OCI-LY3 (cell line): Measurements from ENCODE around the gene LILRA1.
"Not testable (repeated sequence)": the region's sequence is repeated elsewhere in the genome, so short reads cannot be mapped to it uniquely, and the experiment has no call there.

Experiments used
- H2AFZ ChIP-seq: fragments of 200-600, 300-600 bp; shearing (Covaris generic); 2 replicates; pipeline ENCODE4 v1.6.0; 2014; ENCODE audit warnings: antibody characterized with exemption, low read depth, low read length
- H3K27ac ChIP-seq: fragments of 200-600, 300-600 bp; sonication (generic); 2 replicates; pipeline ENCODE4 v1.5.1; 2014; ENCODE audit warnings: mild to moderate bottlenecking, low read length, moderate library complexity, mixed read lengths
- H3K27me3 ChIP-seq: fragments of 200-600, 300-600 bp; sonication (generic); 2 replicates; pipeline ENCODE4 v1.6.1; 2014; ENCODE audit warnings: low read depth, low read length, mixed read lengths
- H3K36me3 ChIP-seq: fragments of 200-600, 300-600 bp; sonication (generic); replicated peaks from 2 replicates; pipeline ENCODE3; 2014; ENCODE audit warnings: low read depth, low read length, mixed read lengths
- H3K4me1 ChIP-seq: fragments of 300-600, 200-600 bp; sonication (generic); 2 replicates; pipeline ENCODE4 v1.6.1; 2014; ENCODE audit warnings: low read length, mixed read lengths
- H3K4me2 ChIP-seq: fragments of 200-600, 300-600 bp; sonication (generic); 2 replicates; pipeline ENCODE4 v1.6.1; 2014; ENCODE audit warnings: low read length, mixed read lengths
- H3K4me3 ChIP-seq: fragments of 300-600, 200-600 bp; sonication (generic); 2 replicates; pipeline ENCODE4 v1.5.1; 2014; ENCODE audit warnings: antibody characterized with exemption, mild to moderate bottlenecking, low read length, moderate library complexity
- H3K79me2 ChIP-seq: fragments of 300-600, 200-600 bp; shearing (Covaris generic); 2 replicates; pipeline ENCODE4 v1.6.1; 2014; ENCODE audit warnings: mild to moderate bottlenecking, low read length, mixed read lengths
- H3K9ac ChIP-seq: fragments of 300-600, 200-600 bp; shearing (Covaris generic); 2 replicates; pipeline ENCODE4 v1.6.0; 2014; ENCODE audit warnings: mild to moderate bottlenecking, low read length, moderate library complexity
- H3K9me3 ChIP-seq: fragments of 200-600, 300-600 bp; shearing (Covaris generic); 2 replicates; pipeline ENCODE4 v1.6.1; 2014; ENCODE audit warnings: low read length, mixed read lengths; ENCODE audit not compliant: insufficient read depth
- H4K20me1 ChIP-seq: fragments of 200-600, 300-600 bp; sonication (generic); 2 replicates; pipeline ENCODE4 v1.6.1; 2016; ENCODE audit warnings: low read length, mixed read lengths; ENCODE audit not compliant: insufficient read depth
- CTCF ChIP-seq: fragments of 200-600, 300-600 bp; sonication (generic); IDR thresholded peaks from 2 replicates; pipeline ENCODE4 v1.5.1; 2014; ENCODE audit warnings: antibody characterized with exemption, low read length, low read depth
- EZH2phosphoT487 ChIP-seq: fragments of 200-600 bp; shearing (Covaris generic); IDR thresholded peaks from 2 replicates; pipeline ENCODE4 v1.6.1; 2018; ENCODE audit warnings: antibody characterized with exemption, mixed run types, low read depth

The LILRA1 gene

GRCh38 chr19:54570316-54570715 lies 23.1 kb upstream of the LILRA1 start:
- H3K27me3 ChIP-seq = peaks cover 75% of the 10 kb centered on the region
- no peaks in the 10 kb centered on the region for H3K9me3 ChIP-seq
- TF ChIP-seq CTCF (no peak), EZH2phosphoT487 (no peak)

DNA sequence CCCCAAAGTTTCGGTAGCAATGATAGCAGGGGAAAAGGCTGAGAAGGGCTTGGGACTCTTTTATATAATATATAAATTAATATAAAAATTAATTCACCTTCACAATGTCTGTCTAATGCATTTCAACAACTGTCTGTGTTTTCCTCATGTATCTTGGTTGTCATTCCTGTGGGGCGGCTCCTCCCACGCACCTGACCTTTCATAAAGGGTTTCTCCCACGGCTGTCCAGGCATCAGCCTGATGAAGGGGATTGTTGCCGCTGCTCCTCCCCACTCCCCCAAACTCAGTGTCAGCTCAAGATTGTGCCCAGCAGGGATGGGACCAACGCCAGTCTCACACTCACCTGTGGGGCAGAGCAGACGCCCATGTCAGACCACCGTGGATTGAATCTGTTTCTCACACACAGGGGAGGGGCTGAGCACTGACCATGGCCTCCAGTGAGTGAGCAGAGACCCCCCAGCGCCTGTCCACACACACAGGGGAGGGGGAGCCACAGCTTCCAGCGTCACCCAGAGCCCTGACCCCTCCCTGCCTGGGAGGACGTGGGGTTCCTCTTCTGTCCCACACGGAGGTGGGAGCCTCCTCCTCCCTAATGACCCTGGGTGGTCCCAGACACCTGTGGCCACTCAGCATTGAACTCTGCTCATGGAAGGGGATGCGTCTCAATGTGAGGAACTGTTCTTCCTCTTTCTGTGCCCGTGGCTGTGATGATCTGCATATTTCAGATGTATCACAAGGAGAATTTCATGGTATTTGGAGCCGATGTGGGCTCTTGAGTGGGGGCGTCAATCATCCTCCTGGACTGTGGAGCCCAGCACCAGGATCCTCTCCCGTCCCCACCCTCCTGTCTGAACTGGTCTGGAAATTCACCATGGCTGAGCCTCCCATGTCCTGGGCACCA lies 21.5 kb upstream of the LILRA1 start:
- H3K9me3 ChIP-seq, H3K36me3 ChIP-seq: not testable (repeated sequence)
- peak overlapping the region; percentile 2; the same call in 1 of the 2 replicates for H3K4me3 ChIP-seq

More at GRCh38 chr19:54570316-54570715, 23.1 kb upstream of the LILRA1 start:
- H3K27ac ChIP-seq = no peak overlapping the region
- no peaks in the 10 kb centered on the region for H3K79me2 ChIP-seq
- H4K20me1 ChIP-seq = no peaks in the 10 kb centered on the region
- H3K36me3 ChIP-seq = no peaks in the 10 kb centered on the region
- H3K4me3 ChIP-seq = no peak overlapping the region
- H3K4me2 ChIP-seq = no peak overlapping the region
- H3K9ac ChIP-seq = no peak overlapping the region
- H2AFZ ChIP-seq = no peak overlapping the region
- peaks cover 20% of the 10 kb centered on the region for H3K4me1 ChIP-seq

GRCh38 chr19:54572696-54573311 lies 20.6 kb upstream of the LILRA1 start:
- peaks cover 61% of the 10 kb centered on the region for H3K27me3 ChIP-seq
- no peaks in the 10 kb centered on the region for H3K79me2 ChIP-seq
- TF ChIP-seq EZH2phosphoT487 = no peak
- TF ChIP-seq CTCF = no peak
- H3K27ac ChIP-seq = no peak overlapping the region
- peak overlapping the region; percentile 44 for H3K4me2 ChIP-seq
- H3K4me1 ChIP-seq = peaks cover 20% of the 10 kb centered on the region
- H4K20me1 ChIP-seq = no peaks in the 10 kb centered on the region
- peak overlapping the region; percentile 2; the same call in 1 of the 2 replicates for H3K4me3 ChIP-seq
- no peaks in the 10 kb centered on the region for H3K9me3 ChIP-seq
- no peak overlapping the region for H3K9ac ChIP-seq
- H2AFZ ChIP-seq = no peak overlapping the region
- H3K36me3 ChIP-seq = no peaks in the 10 kb centered on the region

More for the DNA sequence above, 21.5 kb upstream of the LILRA1 start:
- not testable (repeated sequence) for H3K27ac ChIP-seq, H3K79me2 ChIP-seq, H3K9ac ChIP-seq, H2AFZ ChIP-seq, H4K20me1 ChIP-seq
- Histone ChIP-seq H3K4me1 (peaks cover 20% of the 10 kb centered on the region), H3K4me2 (peak overlapping the region; percentile 44), H3K27me3 (peaks cover 65% of the 10 kb centered on the region)

GRCh38 chr19:54573330-54573872 lies 20.0 kb upstream of the LILRA1 start, which contains the start of gene LILRA2:
Gene LILRA2 (plus strand): TSS chr19:54573790. CDS start chr19:54573879, 89 bp downstream.
- TF ChIP-seq EZH2phosphoT487 (no peak), CTCF (no peak)
- Histone ChIP-seq H2AFZ (0 out of 2 replicates have a peak within 1 kb of the TSS, but pooled peaks have one; percentile 41), H3K4me1 (peaks cover 20% of the 10 kb centered on the region), H3K9me3 (no peaks in the 10 kb centered on the region), H3K4me3 (peak within 1 kb of the TSS; percentile 2; the same call in 1 of the 2 replicates), H3K27ac (no peak within 1 kb of the TSS), H4K20me1 (no peaks in the 10 kb centered on the region), H3K79me2 (no peaks in the 10 kb centered on the region), H3K36me3 (no peaks in the 10 kb centered on the region), H3K4me2 (peak within 1 kb of the TSS; percentile 44), H3K27me3 (peaks cover 57% of the 10 kb centered on the region), H3K9ac (no peak within 1 kb of the TSS)
